Mesenchymal stem cell (in vitro differentiated cells and primary cell): ENCODE results near the gene HTT.

Experiments used
- DNase-seq: peaks from one replicate; pipeline ENCODE4 v3.0.0-alpha.2; 2013
- H2AFZ ChIP-seq: one replicate; pipeline ENCODE4 v1.6.1; 2013; ENCODE audit warnings: low read depth, mild to moderate bottlenecking, control low read depth, inconsistent platforms, low read length, moderate library complexity
- H2AK5ac ChIP-seq: 2 replicates; pipeline ENCODE4 v1.6.1; 2013; ENCODE audit warnings: low read length, moderate library complexity, mild to moderate bottlenecking, inconsistent platforms; ENCODE audit not compliant: severe bottlenecking
- H2BK120ac ChIP-seq: one replicate; pipeline ENCODE4 v1.6.1; 2013; ENCODE audit warnings: low read depth, mild to moderate bottlenecking, inconsistent platforms, low read length, moderate library complexity
- H2BK12ac ChIP-seq, 2 experiments: one replicate each; pipeline ENCODE4 v1.6.1; 2013; ENCODE audit warnings: inconsistent platforms in 2 of 2, low read length in 2 of 2, mild to moderate bottlenecking in 2 of 2, moderate library complexity in 2 of 2, control low read depth in 1 of 2
- H2BK15ac ChIP-seq: one replicate; pipeline ENCODE4 v1.6.1; 2013; ENCODE audit warnings: mild to moderate bottlenecking, low read depth, inconsistent platforms; ENCODE audit not compliant: poor library complexity, severe bottlenecking
- H2BK5ac ChIP-seq: 2 replicates; pipeline ENCODE4 v1.6.1; 2013; ENCODE audit warnings: low read depth, mild to moderate bottlenecking, low read length, control low read depth, inconsistent platforms; ENCODE audit not compliant: poor library complexity, severe bottlenecking
- H3K14ac ChIP-seq, 2 experiments: one replicate each; pipeline ENCODE4 v1.6.1; 2013; ENCODE audit warnings: inconsistent platforms in 2 of 2, low read length in 2 of 2, control low read depth in 1 of 2, mild to moderate bottlenecking in 1 of 2, moderate library complexity in 1 of 2
- H3K18ac ChIP-seq, 2 experiments: one replicate each; pipeline ENCODE4 v1.6.1; 2013; ENCODE audit warnings: inconsistent platforms in 2 of 2, low read length in 2 of 2, control low read depth in 1 of 2, low read depth in 1 of 2, mild to moderate bottlenecking in 1 of 2
- H3K23ac ChIP-seq, 2 experiments: one replicate each; pipeline ENCODE4 v1.6.1; 2013; ENCODE audit warnings: inconsistent platforms in 2 of 2, low read length in 2 of 2, mild to moderate bottlenecking in 2 of 2, moderate library complexity in 2 of 2, control low read depth in 1 of 2
- H3K27ac ChIP-seq: 2 replicates; pipeline ENCODE4 v1.5.1; 2013; ENCODE audit warnings: mild to moderate bottlenecking, moderate library complexity, low read length, control low read depth, inconsistent platforms; ENCODE audit not compliant: poor library complexity, severe bottlenecking
- H3K27me3 ChIP-seq, 2 experiments: 2 replicates each; pipeline versions ENCODE4 v1.6.1 to v1.7.0; 2013; ENCODE audit warnings: low read length in 2 of 2, mild to moderate bottlenecking in 2 of 2, moderate library complexity in 2 of 2, control low read depth in 1 of 2, inconsistent platforms in 1 of 2; ENCODE audit not compliant: control insufficient read depth in 1 of 2, insufficient read depth in 1 of 2
- H3K36me3 ChIP-seq, 2 experiments: 2 replicates each; pipeline versions ENCODE4 v1.6.1 to v1.7.0; 2013; ENCODE audit warnings: low read length in 2 of 2, control low read depth in 1 of 2, inconsistent platforms in 1 of 2, low read depth in 1 of 2, mild to moderate bottlenecking in 1 of 2; ENCODE audit not compliant: insufficient read depth in 2 of 2, control insufficient read depth in 1 of 2
- H3K4ac ChIP-seq, 2 experiments: one replicate each; pipeline ENCODE4 v1.6.1; 2013; ENCODE audit warnings: inconsistent platforms in 2 of 2, low read length in 2 of 2, mild to moderate bottlenecking in 2 of 2, moderate library complexity in 2 of 2, control low read depth in 1 of 2, low read depth in 1 of 2
- H3K4me1 ChIP-seq: 2 replicates; pipeline ENCODE4 v1.6.1; 2013; ENCODE audit warnings: low read depth, low read length, control low read depth; ENCODE audit not compliant: control insufficient read depth, insufficient read depth
- H3K4me2 ChIP-seq: 2 replicates; pipeline ENCODE4 v1.6.1; 2013; ENCODE audit warnings: low read length, mild to moderate bottlenecking, inconsistent platforms; ENCODE audit not compliant: poor library complexity, severe bottlenecking
- H3K4me3 ChIP-seq, 2 experiments: 2 replicates each; pipeline versions ENCODE4 v1.5.1 to v1.7.0; 2013; ENCODE audit warnings: low read length in 2 of 2, mild to moderate bottlenecking in 2 of 2, control low read depth in 1 of 2, low read depth in 1 of 2; ENCODE audit not compliant: insufficient read depth in 1 of 2
- H3K79me1 ChIP-seq: replicated peaks from 2 replicates; pipeline ENCODE4 v1.6.1; 2013; ENCODE audit warnings: mild to moderate bottlenecking, control low read depth, low read length, inconsistent platforms; ENCODE audit not compliant: poor library complexity, severe bottlenecking
- H3K9ac ChIP-seq: 2 replicates; pipeline ENCODE4 v1.7.0; 2013; ENCODE audit warnings: mild to moderate bottlenecking, low read length, moderate library complexity
- H3K9me3 ChIP-seq: 2 replicates; pipeline ENCODE4 v1.7.0; 2013; ENCODE audit warnings: mild to moderate bottlenecking, low read length; ENCODE audit not compliant: control insufficient read depth
- H4K8ac ChIP-seq: one replicate; pipeline ENCODE4 v1.6.1; 2013; ENCODE audit warnings: inconsistent platforms, mild to moderate bottlenecking, low read length, moderate library complexity
- H4K91ac ChIP-seq: one replicate; pipeline ENCODE4 v1.6.1; 2013; ENCODE audit warnings: mild to moderate bottlenecking, low read length, inconsistent platforms
- WGBS: methylation state at CpG from one replicate; pipeline ENCODE4 v1.1.7; 2013; ENCODE audit warnings: mixed read lengths; 5-methylcytosine and 5-hydroxymethylcytosine counted together

The HTT gene

GRCh38 chr4:3250956-3251690, 176.6 kb downstream of the HTT start:
- WGBS, result 85% methylated on average over 17 of the region's 19 CpGs
- DNase-seq, result no peak
- peaks cover 26% of the 10 kb centered on the region for H3K4me1 ChIP-seq
- H2BK120ac ChIP-seq, result no peak overlapping the region
- no peak overlapping the region for H2BK5ac ChIP-seq
- H3K4ac ChIP-seq, result no peak overlapping the region
- H3K14ac ChIP-seq, result peak overlapping the region in 1 of 2 experiments; percentile 74
- H4K8ac ChIP-seq, result no peak overlapping the region
- H3K36me3 ChIP-seq, result peaks cover 0 to 30% of the 10 kb centered on the region in 2 experiments
- H3K27me3 ChIP-seq, result no peaks in the 10 kb centered on the region
- no peak overlapping the region for H3K4me3 ChIP-seq
- no peak overlapping the region for H2BK12ac ChIP-seq
- no peak overlapping the region for H2AFZ ChIP-seq
- H3K4me2 ChIP-seq, result no peak overlapping the region
- H3K79me1 ChIP-seq, result no peaks in the 10 kb centered on the region
- H2AK5ac ChIP-seq, result no peak overlapping the region
- no peak overlapping the region for H3K27ac ChIP-seq
- no peak overlapping the region for H4K91ac ChIP-seq
- no peak overlapping the region for H3K23ac ChIP-seq
- no peak overlapping the region for H3K18ac ChIP-seq
- no peak overlapping the region for H3K9ac ChIP-seq
- no peaks in the 10 kb centered on the region for H3K9me3 ChIP-seq
- H2BK15ac ChIP-seq, result no peak overlapping the region

- Histone ChIP-seq H3K4ac (no peak overlapping the region), H3K27ac (no peak overlapping the region), H3K4me2 (no peak overlapping the region), H3K36me3 (peaks cover 0 to 37% of the 10 kb centered on the region in 2 experiments), H3K9me3 (no peaks in the 10 kb centered on the region), H2BK5ac (no peak overlapping the region), H3K18ac (no peak overlapping the region), H4K8ac (no peak overlapping the region), H2BK12ac (no peak overlapping the region), H2BK120ac (no peak overlapping the region), H2AK5ac (no peak overlapping the region), H3K4me1 (peaks cover 21% of the 10 kb centered on the region), H3K79me1 (no peaks in the 10 kb centered on the region), H3K14ac (no peak overlapping the region), H2AFZ (no peak overlapping the region), H2BK15ac (no peak overlapping the region), H3K23ac (no peak overlapping the region), H4K91ac (no peak overlapping the region), H3K27me3 (no peaks in the 10 kb centered on the region), H3K4me3 (peak overlapping the region in 1 of 2 experiments; percentile 38), H3K9ac (no peak overlapping the region)
- no peak for DNase-seq
- WGBS, result 91% methylated on average over 11 of the region's 11 CpGs
Measured at GRCh38 chr4:3251691-3252479, 177.4 kb downstream of the HTT start.

- Histone ChIP-seq H4K91ac (no peak overlapping the region), H3K18ac (no peak overlapping the region), H4K8ac (no peak overlapping the region), H2AK5ac (no peak overlapping the region), H2BK15ac (no peak overlapping the region), H3K27me3 (no peaks in the 10 kb centered on the region), H3K9me3 (no peaks in the 10 kb centered on the region), H3K79me1 (no peaks in the 10 kb centered on the region), H2AFZ (no peak overlapping the region), H2BK120ac (no peak overlapping the region), H2BK12ac (no peak overlapping the region), H3K4me3 (no peak overlapping the region), H3K4me2 (no peak overlapping the region), H3K4ac (no peak overlapping the region), H3K4me1 (peaks cover 18% of the 10 kb centered on the region), H3K23ac (no peak overlapping the region), H3K27ac (no peak overlapping the region), H3K9ac (no peak overlapping the region), H3K14ac (no peak overlapping the region), H2BK5ac (no peak overlapping the region), H3K36me3 (peaks cover 0 to 37% of the 10 kb centered on the region in 2 experiments)
- DNase-seq, result no peak
- no CpG with 5 or more reads among the region's 3 CpGs for WGBS
Measured at GRCh38 chr4:3252480-3252828, 178.0 kb downstream of the HTT start.

- H2BK5ac ChIP-seq, result no peak overlapping the region
- H2BK12ac ChIP-seq, result no peak overlapping the region
- no peak overlapping the region for H3K4ac ChIP-seq
- H3K4me3 ChIP-seq, result no peak overlapping the region
- H3K14ac ChIP-seq, result no peak overlapping the region
- H3K9ac ChIP-seq, result no peak overlapping the region
- H3K23ac ChIP-seq, result no peak overlapping the region
- H2BK15ac ChIP-seq, result no peak overlapping the region
- H4K91ac ChIP-seq, result no peak overlapping the region
- no peak overlapping the region for H2AFZ ChIP-seq
- DNase-seq, result no peak
- peaks cover 20% of the 10 kb centered on the region for H3K4me1 ChIP-seq
- H3K18ac ChIP-seq, result no peak overlapping the region
- no peak overlapping the region for H2BK120ac ChIP-seq
- H3K9me3 ChIP-seq, result no peaks in the 10 kb centered on the region
- no peaks in the 10 kb centered on the region for H3K27me3 ChIP-seq
- H3K79me1 ChIP-seq, result no peaks in the 10 kb centered on the region
- 93% methylated on average over 38 of the region's 38 CpGs for WGBS
- H3K27ac ChIP-seq, result no peak overlapping the region
- H3K4me2 ChIP-seq, result no peak overlapping the region
- H4K8ac ChIP-seq, result no peak overlapping the region
- no peak overlapping the region for H2AK5ac ChIP-seq
- H3K36me3 ChIP-seq, result peaks cover 0 to 40% of the 10 kb centered on the region in 2 experiments
Measured at GRCh38 chr4:3252831-3253641, 178.6 kb downstream of the HTT start.
